Hair follicular keratinocyte (primary cell): ENCODE data around the gene PPP1R15A. TPM values are rescaled to one million over a fixed set of nuclear protein-coding genes. Genes with fewer than 3 reads are reported as not detected.

ENCODE experiments used
- total RNA-seq: library from RNA; depleted of rRNA; stranded (reverse); fragments of >200 nt; gene quantifications from 2 replicates; pipeline ENCODE4 v1.2.3, GENCODE V29; 2015

PPP1R15A gene
- 22.4 and 61.8 TPM in 2 replicates for total RNA-seq

GRCh38 chr19:48872182-48872883 lies at the start of gene PPP1R15A:
Gene PPP1R15A, plus strand, starts transcription at chr19:48872421. Its CDS starts 813 bp downstream, at chr19:48873234.

DNA sequence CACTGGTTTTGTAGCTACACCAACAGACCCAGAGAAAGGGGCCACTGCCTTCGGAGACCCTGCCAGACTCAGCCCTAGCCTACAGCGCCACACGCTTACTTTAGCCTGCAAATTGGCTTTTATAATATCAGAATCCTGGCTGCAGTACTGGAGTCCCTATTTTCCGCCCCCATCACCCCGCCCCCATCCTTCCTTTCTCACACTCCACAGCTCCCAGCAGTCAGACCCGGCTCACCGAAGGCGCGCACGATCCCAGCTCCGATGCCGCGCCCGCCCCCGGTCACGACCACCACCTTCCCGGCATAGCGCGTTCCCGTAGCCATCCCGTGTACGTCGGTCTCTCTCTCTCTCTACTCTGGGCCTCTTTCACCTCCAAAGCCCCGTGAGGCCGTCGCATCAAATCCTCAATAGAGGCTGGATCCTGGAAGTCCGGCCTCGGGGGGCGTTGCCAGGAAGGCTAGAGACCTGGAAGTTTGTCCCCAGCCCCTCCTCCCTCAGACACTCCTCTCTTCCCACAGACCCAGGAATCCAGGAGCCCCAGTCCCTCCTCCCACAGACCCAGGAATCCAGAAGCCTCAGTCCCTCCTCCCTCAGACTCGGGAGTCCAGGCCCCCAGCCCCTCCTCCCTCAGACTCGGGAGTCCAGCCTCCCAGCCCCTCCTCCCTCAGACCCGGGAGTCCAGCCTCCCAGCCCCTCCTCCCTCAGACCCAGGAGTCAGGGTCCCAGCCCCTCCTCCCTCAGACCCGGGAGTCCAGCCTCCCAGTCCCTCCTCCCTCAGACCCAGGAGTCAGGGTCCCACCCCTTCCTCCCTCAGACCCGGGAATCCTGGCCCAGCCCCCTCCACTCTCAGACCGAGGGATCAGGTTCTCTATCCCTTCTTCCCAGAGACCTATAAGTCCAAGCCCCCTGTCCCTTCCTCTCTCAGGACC lies 35.9 kb upstream of the PPP1R15A start, which contains the start of gene HSD17B14:
HSD17B14 (minus strand) TSS at position 403 of the 929 bp plus-strand sequence; CDS start at position 323, 80 bp downstream.

GRCh38 chr19:48868114-48868886 lies 3.9 kb upstream of the PPP1R15A start, which contains the start of gene PLEKHA4:
Gene PLEKHA4, minus strand, starts transcription at chr19:48868617. Its CDS starts 997 bp downstream, at chr19:48867620.

GRCh38 chr19:48899781-48900476 lies 27.7 kb downstream of the PPP1R15A start, which contains the start of gene NUCB1:
Gene NUCB1, plus strand, starts transcription at chr19:48900312. Its CDS starts 485 bp downstream, at chr19:48900797.

Other genes with a start within 250 kb of the PPP1R15A start
- gene DBP, start 235.0 kb upstream of the PPP1R15A start, total RNA-seq, result 3.0 and 10.3 TPM in 2 replicates
- gene CA11, start 226.2 kb upstream of the PPP1R15A start, total RNA-seq, result 1.2 and 1.6 TPM in 2 replicates
- not detected in 2 replicates for gene NTN5, start 199.4 kb upstream of the PPP1R15A start, total RNA-seq
- 1.4 and 4.8 TPM in 2 replicates for gene FUT2, start 176.4 kb upstream of the PPP1R15A start, total RNA-seq
- 0.39 and 0.72 TPM in 2 replicates for gene MAMSTR, start 152.7 kb upstream of the PPP1R15A start, total RNA-seq
- gene RASIP1, start 131.8 kb upstream of the PPP1R15A start, total RNA-seq, result 17.6 and 25.1 TPM in 2 replicates
- 0.04 and 0.23 TPM in 2 replicates for gene IZUMO1, start 125.5 kb upstream of the PPP1R15A start, total RNA-seq
- 7.3 and 11.6 TPM in 2 replicates for gene FUT1, start 119.8 kb upstream of the PPP1R15A start, total RNA-seq
- gene FGF21, start 116.9 kb upstream of the PPP1R15A start, total RNA-seq, result not detected in 2 replicates
- 63.9 and 77.8 TPM in 2 replicates for gene BCAT2, start 61.4 kb upstream of the PPP1R15A start, total RNA-seq
- 0.23 and 1.2 TPM in 2 replicates for gene HSD17B14, start 35.9 kb upstream of the PPP1R15A start, total RNA-seq
- gene PLEKHA4, start 3.8 kb upstream of the PPP1R15A start, total RNA-seq, result 7.4 and 11.0 TPM in 2 replicates
- not detected in 2 replicates for gene TULP2, start 26.3 kb downstream of the PPP1R15A start, total RNA-seq
- 214 and 343 TPM in 2 replicates for gene NUCB1, start 27.9 kb downstream of the PPP1R15A start, total RNA-seq
- gene DHDH, start 61.3 kb downstream of the PPP1R15A start, total RNA-seq, result 0.11 and 1.2 TPM in 2 replicates
- gene BAX, start 82.5 kb downstream of the PPP1R15A start, total RNA-seq, result 92.1 and 106 TPM in 2 replicates
- 713 and 910 TPM in 2 replicates for gene FTL, start 92.9 kb downstream of the PPP1R15A start, total RNA-seq
- gene GYS1, start 120.9 kb downstream of the PPP1R15A start, total RNA-seq, result 46.7 and 54.8 TPM in 2 replicates
- gene RUVBL2, start 121.5 kb downstream of the PPP1R15A start, total RNA-seq, result 231 and 392 TPM in 2 replicates
- not detected in 2 replicates for gene LHB, start 144.7 kb downstream of the PPP1R15A start, total RNA-seq
- gene CGB3, start 151.9 kb downstream of the PPP1R15A start, total RNA-seq, result not detected in 2 replicates
- gene CGB2, start 159.5 kb downstream of the PPP1R15A start, total RNA-seq, result 0.99 TPM in 1 of 2 replicates, not detected in the other
- not detected in 2 replicates for gene CGB1, start 164.5 kb downstream of the PPP1R15A start, total RNA-seq
- gene CGB5, start 171.4 kb downstream of the PPP1R15A start, total RNA-seq, result not detected in 2 replicates
- gene CGB8, start 176.7 kb downstream of the PPP1R15A start, total RNA-seq, result not detected in 2 replicates
- gene CGB7, start 185.3 kb downstream of the PPP1R15A start, total RNA-seq, result 0.30 and 8.4 TPM in 2 replicates
- gene NTF4, start 192.4 kb downstream of the PPP1R15A start, total RNA-seq, result 4.9 and 5.7 TPM in 2 replicates
- not detected in 2 replicates for gene KCNA7, start 200.3 kb downstream of the PPP1R15A start, total RNA-seq
- gene SNRNP70, start 213.0 kb downstream of the PPP1R15A start, total RNA-seq, result 114 and 271 TPM in 2 replicates
- 2.9 and 5.7 TPM in 2 replicates for gene LIN7B, start 241.9 kb downstream of the PPP1R15A start, total RNA-seq
- gene C19orf73, start 246.7 kb downstream of the PPP1R15A start, total RNA-seq, result 4.1 and 5.4 TPM in 2 replicates
- gene PPFIA3, start 247.1 kb downstream of the PPP1R15A start, total RNA-seq, result 4.0 and 6.6 TPM in 2 replicates